Muscle of arm (tissue), 14 donors: ENCODE results near the gene AOAH. TPM values are rescaled to one million over a fixed set of nuclear protein-coding genes. Genes with fewer than 3 reads are reported as not detected.

Experiments used
- DNase-seq: peaks from one replicate; pipeline ENCODE4 v3.0.0-alpha.2; 2013
- long read RNA-seq, 11 donors: transcript quantifications; one replicate each; lab custom pipeline, GENCODE V29; 2026
- polyA plus RNA-seq, 12 donors: library from polyadenylated mRNA; unstranded; fragments of 120-200 nt; gene quantifications; one replicate each; pipeline ENCODE4 v1.2.1, GENCODE V29; 2013; ENCODE audit not compliant: insufficient read length in 12 of 12

Gene AOAH
- 10 to 100 TPM in 1 of 12 donors, 1 to 10 TPM in 9, not detected in 2; 2.4 to 11.4 (median 3.2) TPM for polyA plus RNA-seq
- long read RNA-seq, donor 1, partial matches to known transcripts = 0 of 1 reads
- long read RNA-seq, donor 1, other reads (novel, unspliced or antisense) = 0 of 1 reads
- long read RNA-seq, donor 2 = 0 reads
- long read RNA-seq, donor 3 = 0 reads
- long read RNA-seq, donor 4 = 0 reads
- long read RNA-seq, donor 5, partial matches to known transcripts = 0 of 1 reads
- long read RNA-seq, donor 5, other reads (novel, unspliced or antisense) = 0 of 1 reads
- long read RNA-seq, donor 6 = 0 reads
- long read RNA-seq, donor 7 = 0 reads
- long read RNA-seq, donor 8 = 0 reads
- long read RNA-seq, donor 9 = 0 reads
- long read RNA-seq, donor 10 = 0 reads
- long read RNA-seq, donor 11 = 0 reads

- peak; percentile 24 for DNase-seq
These were observed at the start of gene AOAH for GRCh38 chr7:36723951-36724664. TSS of gene AOAH (minus strand) at chr7:36724494. CDS start at chr7:36724148, 346 bp downstream.

GRCh38 chr7:36766451-36766850, 42.2 kb upstream of the AOAH start:
- no peak for DNase-seq

DNA sequence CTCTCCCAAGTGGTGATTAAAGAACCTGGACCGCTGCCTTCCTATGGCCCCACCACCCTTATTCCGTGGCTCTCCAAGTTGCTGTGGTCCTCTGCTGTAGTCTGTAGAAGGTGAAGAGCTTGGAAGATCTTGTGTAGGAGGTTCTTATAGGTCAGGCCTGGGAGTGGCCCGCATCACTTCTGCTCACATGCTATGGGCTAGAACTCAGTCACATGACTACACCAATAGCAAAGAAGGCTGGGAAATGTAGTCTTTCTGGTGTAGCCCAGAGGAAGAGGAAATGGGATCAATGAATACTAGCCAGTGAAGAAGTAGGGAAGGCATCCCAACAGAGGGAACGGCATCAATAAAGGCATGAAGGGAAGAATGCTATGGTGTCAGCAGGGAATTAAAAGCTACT, 41.3 kb upstream of the AOAH start:
- DNase-seq = no peak

GRCh38 chr7:36764929-36765328, 40.6 kb upstream of the AOAH start:
- DNase-seq = no peak

GRCh38 chr7:36763132-36763816, 39.0 kb upstream of the AOAH start:
- DNase-seq = no peak

DNA sequence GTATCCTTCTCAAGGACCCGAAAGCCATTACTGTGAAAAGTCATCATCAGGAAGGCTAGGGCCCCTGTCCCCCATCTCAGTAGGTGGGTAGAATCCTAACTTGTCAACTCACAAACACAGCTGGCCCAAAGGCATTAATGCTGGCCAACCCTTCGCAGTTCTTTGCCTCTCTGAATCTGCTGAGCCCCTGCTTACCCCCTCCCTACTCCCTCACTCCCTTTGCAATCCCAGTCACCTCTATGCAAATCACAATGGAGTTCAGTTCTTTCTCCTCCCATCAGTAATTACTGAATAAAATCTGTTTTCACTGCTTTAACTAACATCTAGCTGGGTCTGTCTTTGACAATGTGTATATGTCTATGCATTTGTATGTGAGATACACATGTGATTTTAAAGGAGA, 38.1 kb upstream of the AOAH start:
- DNase-seq = no peak

DNA sequence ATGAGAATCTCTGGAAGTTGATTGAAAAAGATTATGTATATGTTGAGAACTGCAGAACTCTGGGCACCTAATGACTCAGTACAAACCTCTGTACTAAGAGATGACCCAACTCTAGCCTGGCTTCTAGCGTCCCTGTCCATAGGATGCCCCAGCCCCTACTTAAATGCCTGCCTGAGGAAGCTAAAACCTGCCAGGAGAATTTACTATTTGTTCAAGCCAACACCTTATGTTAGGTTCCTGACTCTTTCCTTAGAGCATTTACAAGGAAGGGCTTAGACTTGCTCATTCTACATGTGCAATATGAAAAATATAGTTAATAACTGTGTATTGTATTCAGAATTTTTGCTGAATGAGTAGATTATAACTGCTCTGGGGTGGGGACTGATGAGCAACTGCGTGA, 37.5 kb upstream of the AOAH start:
- DNase-seq = no peak

- DNase-seq = no peak
These were observed 36.8 kb upstream of the AOAH start for GRCh38 chr7:36760856-36761762.

GRCh38 chr7:36758879-36759278, 34.6 kb upstream of the AOAH start:
- no peak for DNase-seq

DNA sequence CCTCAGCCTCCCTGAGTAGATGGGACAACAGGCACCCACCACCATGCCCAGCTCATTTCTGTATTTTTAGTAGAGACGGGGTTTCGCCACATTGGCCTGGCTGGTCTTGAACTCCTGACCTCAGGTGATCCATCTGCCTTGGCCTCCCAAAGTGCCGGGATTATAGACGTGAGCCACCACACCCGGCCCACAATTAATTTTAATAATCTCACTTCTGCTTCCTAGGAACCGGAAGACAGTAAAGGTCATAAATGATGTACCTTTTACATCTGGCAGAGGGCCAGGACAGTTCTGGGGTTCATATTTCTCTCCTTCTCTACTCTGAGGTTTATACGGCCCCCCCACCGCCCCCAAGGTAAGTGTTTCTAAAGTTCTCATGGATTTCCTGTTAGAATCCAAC, 31.2 kb upstream of the AOAH start:
- no peak for DNase-seq

- DNase-seq = no peak
These were observed 27.9 kb upstream of the AOAH start for GRCh38 chr7:36752026-36752711.

- no peak for DNase-seq
These were observed 26.2 kb upstream of the AOAH start for GRCh38 chr7:36750451-36750850.

GRCh38 chr7:36749282-36749960, 25.1 kb upstream of the AOAH start:
- DNase-seq = no peak

GRCh38 chr7:36748017-36748487, 23.8 kb upstream of the AOAH start:
- no peak for DNase-seq

DNA sequence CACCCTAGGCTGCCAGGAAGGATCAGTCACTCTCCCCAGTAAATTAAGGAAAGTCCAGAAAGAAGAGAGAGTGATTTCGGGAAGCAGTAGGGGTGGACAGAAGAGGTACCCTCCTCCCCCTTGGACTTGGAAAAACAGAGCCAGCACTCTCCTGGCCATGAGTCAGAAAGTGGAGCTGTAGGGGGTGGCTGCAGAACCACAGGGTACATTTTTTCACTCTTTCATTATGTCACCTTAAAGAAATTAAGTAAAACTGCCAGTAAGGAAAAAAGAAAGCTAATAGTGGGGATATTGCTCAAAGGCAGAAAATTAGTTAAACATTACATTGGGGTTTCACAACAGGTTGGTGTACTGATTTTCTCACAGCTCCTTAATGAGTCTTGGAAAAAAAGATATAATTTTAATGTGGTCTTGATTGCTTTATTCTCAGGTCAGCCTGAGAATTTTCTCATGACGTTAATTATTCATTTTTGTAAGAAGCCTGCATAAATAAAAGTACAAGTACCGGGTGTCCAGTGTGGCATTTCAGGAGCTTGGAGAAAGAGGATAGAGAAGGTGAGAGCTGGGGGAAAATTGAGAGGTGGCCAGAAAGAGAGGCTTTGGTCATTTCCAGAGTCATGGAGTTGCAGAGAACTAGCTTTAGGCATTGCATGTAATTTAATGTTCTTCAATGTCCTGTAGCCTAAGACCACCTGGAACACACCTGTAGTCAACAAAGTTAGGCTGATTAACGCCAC, 23.2 kb upstream of the AOAH start:
- no peak for DNase-seq

GRCh38 chr7:36746347-36746746, 22.1 kb upstream of the AOAH start:
- no peak for DNase-seq

GRCh38 chr7:36742911-36743775, 18.8 kb upstream of the AOAH start:
- peak; percentile 26 for DNase-seq

DNA sequence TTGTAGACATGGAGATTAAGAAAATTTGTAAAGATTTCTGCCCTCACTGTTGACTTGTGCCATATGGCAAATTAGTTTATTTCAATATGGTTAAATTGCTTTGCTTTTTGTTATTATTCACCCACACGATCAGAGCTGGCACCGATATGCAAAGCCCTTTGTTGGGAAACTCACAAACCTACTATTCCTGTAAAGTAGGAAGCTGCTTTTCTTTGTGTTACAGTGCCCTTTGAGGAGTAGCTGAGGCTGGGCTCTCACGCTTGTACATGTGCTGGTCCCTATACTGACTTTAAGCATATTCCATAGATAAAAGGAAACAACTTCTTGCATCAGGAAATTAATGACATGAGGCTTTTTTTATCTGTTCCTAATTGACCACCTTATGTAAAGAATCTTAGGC, 17.6 kb upstream of the AOAH start:
- DNase-seq = no peak

DNA sequence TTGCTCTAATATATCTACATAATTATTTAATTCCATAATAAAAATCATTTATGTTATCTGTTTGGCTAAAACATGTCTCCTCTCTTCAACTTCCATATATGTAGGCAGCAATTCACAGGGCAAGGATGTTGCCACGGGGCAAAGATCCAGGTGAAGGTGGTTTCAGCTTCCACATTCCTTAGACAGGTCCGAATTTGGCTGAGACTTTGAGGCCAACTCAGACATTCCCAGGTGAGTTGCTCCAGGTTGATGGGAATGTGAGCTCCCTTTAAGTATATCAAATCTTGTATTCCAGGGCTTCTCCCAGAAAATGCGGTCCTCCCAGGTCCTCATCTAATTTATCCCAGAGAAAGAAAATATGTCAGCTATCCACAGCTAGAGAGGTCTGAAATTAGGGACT, 15.1 kb upstream of the AOAH start:
- DNase-seq = no peak
